Measurements from ENCODE around the gene ZXDA. TPM values are rescaled to one million over a fixed set of nuclear protein-coding genes. Genes with fewer than 3 reads are reported as not detected.
"Not testable (repeated sequence)": the region's sequence is repeated elsewhere in the genome, so short reads cannot be mapped to it uniquely, and the experiment has no call there.

Gene ZXDA
- total RNA-seq, 1 donor, result 6.9 TPM

- no peak for TF ChIP-seq CTCF (IDR thresholded peaks at IDR 0.05; ENCODE audit: insufficient read depth, low read depth, low read length)
- DNase-seq (ENCODE audit: low read depth), result no peak
- no peak overlapping the region for H3K4me3 ChIP-seq (ENCODE audit: low read depth, low read length)
Measured at GRCh38 chrX:57925806-57926205, 15.5 kb upstream of the ZXDA start.

GRCh38 chrX:57918750-57919436 is 8.6 kb upstream of the ZXDA start:
- DNase-seq (ENCODE audit: low read depth), result peak; percentile 44
- H3K4me3 ChIP-seq (ENCODE audit: low read depth, low read length), result no peak overlapping the region
- TF ChIP-seq CTCF (IDR thresholded peaks at IDR 0.05; ENCODE audit: insufficient read depth, low read depth, low read length), result peak; percentile 51

- no peak overlapping the region for H3K4me3 ChIP-seq (ENCODE audit: low read depth, low read length)
- no peak for TF ChIP-seq CTCF (IDR thresholded peaks at IDR 0.05; ENCODE audit: insufficient read depth, low read depth, low read length)
- DNase-seq (ENCODE audit: low read depth), result no peak
Measured at GRCh38 chrX:57915680-57916079, 5.4 kb upstream of the ZXDA start.

GRCh38 chrX:57909595-57910286 is 517 bp downstream of the ZXDA start:
- peak; percentile 21 for DNase-seq (ENCODE audit: low read depth)

GRCh38 chrX:57908972-57909594 is 1.2 kb downstream of the ZXDA start:
- not testable (repeated sequence) for DNase-seq (ENCODE audit: low read depth)
- H3K4me3 ChIP-seq (ENCODE audit: low read depth, low read length), result peak overlapping the region; percentile 54

More at GRCh38 chrX:57909595-57910286, 517 bp downstream of the ZXDA start:
- peak overlapping the region; percentile 54 for H3K4me3 ChIP-seq (ENCODE audit: low read depth, low read length)

GRCh38 chrX:57906790-57907189 is 3.5 kb downstream of the ZXDA start:
- TF ChIP-seq CTCF (IDR thresholded peaks at IDR 0.05; ENCODE audit: insufficient read depth, low read depth, low read length), result no peak
- H3K4me3 ChIP-seq (ENCODE audit: low read depth, low read length), result no peak overlapping the region
- peak; percentile 30 for DNase-seq (ENCODE audit: low read depth)

- DNase-seq (ENCODE audit: low read depth), result peak; percentile 17
- H3K4me3 ChIP-seq (ENCODE audit: low read depth, low read length), result peak overlapping the region; percentile 15
- no peak for TF ChIP-seq CTCF (IDR thresholded peaks at IDR 0.05; ENCODE audit: insufficient read depth, low read depth, low read length)
Measured at GRCh38 chrX:57905141-57905540, 5.1 kb downstream of the ZXDA start.

Measured in fibroblast of villous mesenchyme (primary cell).